Measurements from ENCODE around the gene SMG7.
"Not testable (repeated sequence)": the region's sequence is repeated elsewhere in the genome, so short reads cannot be mapped to it uniquely, and the experiment has no call there.

SMG7 gene

GRCh38 chr1:183472488-183473216 lies at the start of gene SMG7:
Gene SMG7, plus strand, starts transcription at chr1:183472499. Its CDS starts 122 bp downstream, at chr1:183472621.
- DNase-seq (ENCODE audit: low read depth): peak; percentile 64

GRCh38 chr1:183423541-183423940 lies 48.8 kb upstream of the SMG7 start:
- TF ChIP-seq, protein P1, sequence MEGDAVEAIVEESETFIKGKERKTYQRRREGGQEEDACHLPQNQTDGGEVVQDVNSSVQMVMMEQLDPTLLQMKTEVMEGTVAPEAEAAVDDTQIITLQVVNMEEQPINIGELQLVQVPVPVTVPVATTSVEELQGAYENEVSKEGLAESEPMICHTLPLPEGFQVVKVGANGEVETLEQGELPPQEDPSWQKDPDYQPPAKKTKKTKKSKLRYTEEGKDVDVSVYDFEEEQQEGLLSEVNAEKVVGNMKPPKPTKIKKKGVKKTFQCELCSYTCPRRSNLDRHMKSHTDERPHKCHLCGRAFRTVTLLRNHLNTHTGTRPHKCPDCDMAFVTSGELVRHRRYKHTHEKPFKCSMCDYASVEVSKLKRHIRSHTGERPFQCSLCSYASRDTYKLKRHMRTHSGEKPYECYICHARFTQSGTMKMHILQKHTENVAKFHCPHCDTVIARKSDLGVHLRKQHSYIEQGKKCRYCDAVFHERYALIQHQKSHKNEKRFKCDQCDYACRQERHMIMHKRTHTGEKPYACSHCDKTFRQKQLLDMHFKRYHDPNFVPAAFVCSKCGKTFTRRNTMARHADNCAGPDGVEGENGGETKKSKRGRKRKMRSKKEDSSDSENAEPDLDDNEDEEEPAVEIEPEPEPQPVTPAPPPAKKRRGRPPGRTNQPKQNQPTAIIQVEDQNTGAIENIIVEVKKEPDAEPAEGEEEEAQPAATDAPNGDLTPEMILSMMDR (IDR thresholded peaks at IDR 0.05; ENCODE audit: low read depth, low read length): no peak
- TF ChIP-seq, protein P2, sequence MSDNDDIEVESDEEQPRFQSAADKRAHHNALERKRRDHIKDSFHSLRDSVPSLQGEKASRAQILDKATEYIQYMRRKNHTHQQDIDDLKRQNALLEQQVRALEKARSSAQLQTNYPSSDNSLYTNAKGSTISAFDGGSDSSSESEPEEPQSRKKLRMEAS (IDR thresholded peaks at IDR 0.05; ENCODE audit: low read depth, low read length): no peak
- no peak for TF ChIP-seq MYC (IDR thresholded peaks at IDR 0.05; ENCODE audit: low read depth, low read length)
- no peak for TF ChIP-seq POLR2A (IDR thresholded peaks at IDR 0.05; ENCODE audit: extremely low read depth, insufficient read length)
- DNase-seq (ENCODE audit: low read depth): no peak
- no peak overlapping the region for H3K4me3 ChIP-seq (ENCODE audit: low read depth, low read length)

More at GRCh38 chr1:183472488-183473216, at the start of gene SMG7:
- TF ChIP-seq, protein P2 (IDR thresholded peaks at IDR 0.05; ENCODE audit: low read depth, low read length): no peak
- TF ChIP-seq, protein P1 (IDR thresholded peaks at IDR 0.05; ENCODE audit: low read depth, low read length): no peak
- no peak; the same call in 1 of the 2 replicates for TF ChIP-seq MYC (IDR thresholded peaks at IDR 0.05; ENCODE audit: low read depth, low read length)
- TF ChIP-seq POLR2A (IDR thresholded peaks at IDR 0.05; ENCODE audit: extremely low read depth, insufficient read length): no peak
- H3K4me3 ChIP-seq (ENCODE audit: low read depth, low read length): peak within 1 kb of the TSS; percentile 81

DNA sequence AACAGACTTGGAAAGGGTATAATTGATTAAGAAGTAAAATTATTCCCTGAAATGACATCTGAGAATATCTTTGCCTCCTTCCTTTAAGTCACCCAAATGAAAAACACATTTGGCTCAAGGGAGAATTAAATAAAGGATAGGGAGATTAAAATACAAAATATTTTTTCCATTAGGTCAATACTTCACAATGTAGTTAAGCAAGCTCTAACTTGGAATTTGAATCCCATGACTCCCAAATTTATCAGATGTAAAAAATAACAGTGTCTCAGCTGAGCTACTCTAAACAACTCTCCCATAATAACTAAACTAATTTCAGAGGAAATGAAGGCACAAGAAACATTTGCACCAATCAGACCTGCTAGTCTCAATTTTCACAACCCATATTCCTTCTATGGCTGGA lies 47.6 kb upstream of the SMG7 start:
- DNase-seq (ENCODE audit: low read depth): no peak
- no peak overlapping the region for H3K4me3 ChIP-seq (ENCODE audit: low read depth, low read length)
- TF ChIP-seq MYC (IDR thresholded peaks at IDR 0.05; ENCODE audit: low read depth, low read length) (no peak), POLR2A (IDR thresholded peaks at IDR 0.05; ENCODE audit: extremely low read depth, insufficient read length) (no peak)
- TF ChIP-seq, protein P1 (IDR thresholded peaks at IDR 0.05; ENCODE audit: low read depth, low read length): no peak
- TF ChIP-seq, protein P2 (IDR thresholded peaks at IDR 0.05; ENCODE audit: low read depth, low read length): no peak

- not testable (repeated sequence) for H3K4me3 ChIP-seq (ENCODE audit: low read depth, low read length); DNase-seq (ENCODE audit: low read depth)
Observed at GRCh38 chr1:183427591-183427990, 44.7 kb upstream of the SMG7 start.

GRCh38 chr1:183431840-183432547 lies 40.3 kb upstream of the SMG7 start:
- no peak for TF ChIP-seq POLR2A (IDR thresholded peaks at IDR 0.05; ENCODE audit: extremely low read depth, insufficient read length)
- TF ChIP-seq, protein P1 (IDR thresholded peaks at IDR 0.05; ENCODE audit: low read depth, low read length): no peak
- TF ChIP-seq MYC (IDR thresholded peaks at IDR 0.05; ENCODE audit: low read depth, low read length): no peak
- DNase-seq (ENCODE audit: low read depth): no peak
- no peak overlapping the region for H3K4me3 ChIP-seq (ENCODE audit: low read depth, low read length)

GRCh38 chr1:183432548-183432875 lies 39.8 kb upstream of the SMG7 start:
- TF ChIP-seq POLR2A (IDR thresholded peaks at IDR 0.05; ENCODE audit: extremely low read depth, insufficient read length) (no peak), MYC (IDR thresholded peaks at IDR 0.05; ENCODE audit: low read depth, low read length) (no peak)
- TF ChIP-seq, protein P1 (IDR thresholded peaks at IDR 0.05; ENCODE audit: low read depth, low read length): no peak
- TF ChIP-seq, protein P2 (IDR thresholded peaks at IDR 0.05; ENCODE audit: low read depth, low read length): no peak
- no peak overlapping the region for H3K4me3 ChIP-seq (ENCODE audit: low read depth, low read length)
- DNase-seq (ENCODE audit: low read depth): no peak

Data from NB4 (cell line).